HG03066 (cell line): Measurements from ENCODE around the gene ZNF200.

Experiments
- ATAC-seq: cut with Tn5 transposase; IDR thresholded peaks from one replicate; pipeline ENCODE4 v1.9.1; 2021; ENCODE audit warnings: low read depth; ENCODE audit not compliant: unreplicated experiment

Gene ZNF200

GRCh38 chr16:3256146-3256865, 21.3 kb upstream of the ZNF200 start, which contains the start of gene MEFV:
Gene MEFV (minus strand): TSS chr16:3256633. CDS start chr16:3256587, 46 bp downstream.
- ATAC-seq: no peak

GRCh38 chr16:3254309-3254708, 19.4 kb upstream of the ZNF200 start:
- no peak for ATAC-seq

GRCh38 chr16:3252967-3253366, 18.0 kb upstream of the ZNF200 start:
- no peak for ATAC-seq

- no peak for ATAC-seq
These were observed 14.5 kb upstream of the ZNF200 start for GRCh38 chr16:3249451-3249850.

GRCh38 chr16:3249020-3249419, 14.1 kb upstream of the ZNF200 start:
- no peak for ATAC-seq

- ATAC-seq: no peak
These were observed 13.6 kb upstream of the ZNF200 start for GRCh38 chr16:3248596-3248995.

GRCh38 chr16:3246876-3247275, 11.9 kb upstream of the ZNF200 start:
- ATAC-seq: no peak

GRCh38 chr16:3246002-3246401, 11.0 kb upstream of the ZNF200 start:
- ATAC-seq: no peak

GRCh38 chr16:3243882-3244281, 8.9 kb upstream of the ZNF200 start:
- ATAC-seq: no peak

- ATAC-seq: no peak
These were observed 7.8 kb upstream of the ZNF200 start for GRCh38 chr16:3242709-3243108.

- ATAC-seq: no peak
These were observed 6.8 kb upstream of the ZNF200 start for GRCh38 chr16:3241761-3242160.

- ATAC-seq: no peak
These were observed 1.1 kb upstream of the ZNF200 start for GRCh38 chr16:3235856-3236669.

GRCh38 chr16:3234543-3234856, 458 bp downstream of the ZNF200 start:
- ATAC-seq: no peak

- no peak for ATAC-seq
These were observed 10.9 kb downstream of the ZNF200 start for GRCh38 chr16:3223913-3224515.

- ATAC-seq: no peak
These were observed 14.1 kb downstream of the ZNF200 start for GRCh38 chr16:3220839-3221238.

GRCh38 chr16:3216263-3216640, 18.7 kb downstream of the ZNF200 start:
- no peak for ATAC-seq

- ATAC-seq: no peak
These were observed 19.2 kb downstream of the ZNF200 start for GRCh38 chr16:3215601-3216262.

GRCh38 chr16:3214904-3215600, 19.9 kb downstream of the ZNF200 start:
- ATAC-seq: no peak

- no peak for ATAC-seq
These were observed 22.4 kb downstream of the ZNF200 start for GRCh38 chr16:3212567-3212966.

- ATAC-seq: no peak
These were observed 23.0 kb downstream of the ZNF200 start for GRCh38 chr16:3212006-3212405.
